GM12878 (cell line): ENCODE measurements around the gene BTBD9. TPM values are rescaled to one million over a fixed set of nuclear protein-coding genes. Genes with fewer than 3 reads are reported as not detected.

Source experiments
- ATAC-seq: fragments of 200-7000 bp; cut with Tn5 transposase; 3 replicates; pipeline ENCODE4 v1.9.1; 2020; ENCODE audit warnings: mild to moderate bottlenecking, moderate library complexity
- BruUV-seq: library from RNA; stranded (reverse); fragments of 400-500 nt; replicated peaks from 2 replicates; lab custom pipeline; 2021; lab: Mats Ljungman, UMichigan
- CTCF ChIA-PET: fragments of 300-600 bp; sonication (Branson Sonifier 250); formaldehyde crosslinking; extraction: SDS; loops from one replicate; lab custom pipeline; 2021; ENCODE audit warnings: inconsistent platforms; lab: Yijun Ruan, JAX
- POLR2A ChIA-PET: fragments of 350-600 bp; formaldehyde crosslinking; extraction: SDS; loops from one replicate; lab custom pipeline; 2021; ENCODE audit warnings: inconsistent platforms; lab: Charles Lee
- RAD21 ChIA-PET: fragments of 300-600 bp; sonication (Branson Sonifier 250); formaldehyde crosslinking; loops from one replicate; lab custom pipeline; 2023; ENCODE audit warnings: antibody characterized with exemption; ENCODE audit not compliant: unreplicated experiment; lab: Charles Lee
- SMC1A ChIA-PET: fragments of 300-600 bp; sonication (Branson Sonifier 250); formaldehyde crosslinking; loops from one replicate; lab custom pipeline; 2023; ENCODE audit not compliant: unreplicated experiment, uncharacterized antibody; lab: Charles Lee
- DNase-seq: peaks from one replicate; pipeline ENCODE4 v3.0.0-alpha.2; 2011; ENCODE audit warnings: low read depth, low spot score
- FAIRE-seq: peaks from 3 replicates; lab custom pipeline; 2011; peaks lifted over from hg19 to GRCh38; lab: Jason Lieb, UNC
- H2AFZ ChIP-seq: 2 replicates; pipeline ENCODE4 v1.6.0; 2011; ENCODE audit warnings: low read depth, low read length, control low read depth; ENCODE audit not compliant: control insufficient read depth
- H3K27ac ChIP-seq: 2 replicates; pipeline ENCODE4 v1.5.1; 2011; ENCODE audit warnings: control low read depth; ENCODE audit not compliant: control insufficient read depth, insufficient read depth
- H3K27me3 ChIP-seq, 2 experiments: replicated peaks in 1 of 2; 2 replicates each; pipeline versions ENCODE4 v1.6.0 to v1.6.1; 2011; ENCODE audit warnings: low read length in 1 of 2; ENCODE audit not compliant: control insufficient read depth in 2 of 2, insufficient read depth in 2 of 2
- H3K36me3 ChIP-seq, 2 experiments: 2 replicates each; pipeline ENCODE4 v1.5.1; 2011; ENCODE audit warnings: low read length in 1 of 2; ENCODE audit not compliant: control insufficient read depth in 2 of 2, insufficient read depth in 2 of 2
- H3K4me1 ChIP-seq: 2 replicates; pipeline ENCODE4 v1.6.1; 2011; ENCODE audit warnings: mild to moderate bottlenecking, low read length, moderate library complexity, mixed read lengths; ENCODE audit not compliant: control insufficient read depth, insufficient read depth
- H3K4me2 ChIP-seq: 2 replicates; pipeline ENCODE4 v1.6.0; 2011; ENCODE audit warnings: control low read depth; ENCODE audit not compliant: control insufficient read depth, insufficient read depth
- H3K4me3 ChIP-seq: fragments of 200-600 bp; sonication (generic); 2 replicates; pipeline ENCODE4 v1.5.1; 2016
- H3K79me2 ChIP-seq: 2 replicates; pipeline ENCODE4 v1.6.0; 2011; ENCODE audit warnings: low read length; ENCODE audit not compliant: control insufficient read depth, insufficient read depth
- H3K9ac ChIP-seq: 2 replicates; pipeline ENCODE4 v1.8.0; 2011; ENCODE audit warnings: low read length, control low read depth, mixed read lengths; ENCODE audit not compliant: control insufficient read depth, insufficient read depth
- H3K9me3 ChIP-seq: replicated peaks from 3 replicates; pipeline ENCODE4 v1.5.1; 2011; ENCODE audit warnings: mild to moderate bottlenecking, low read length; ENCODE audit not compliant: control insufficient read depth, insufficient read depth
- H4K20me1 ChIP-seq: 2 replicates; pipeline ENCODE4 v1.6.0; 2011; ENCODE audit not compliant: control insufficient read depth, insufficient read depth
- CHD1 ChIP-seq: IDR thresholded peaks from 2 replicates; pipeline ENCODE4 v1.6.1; 2012; ENCODE audit warnings: low read depth, low read length, improper control_type of control experiment
- DPF2 ChIP-seq: fragments of 450-650 bp; IDR thresholded peaks from 2 replicates; pipeline ENCODE4 v1.6.1; 2017; ENCODE audit warnings: mild to moderate bottlenecking
- KAT2A ChIP-seq: conservative IDR thresholded peaks from 2 replicates; pipeline ENCODE4 v1.6.1; 2011; ENCODE audit warnings: low read depth, low read length; ENCODE audit not compliant: control insufficient read depth
- POLR2AphosphoS5 ChIP-seq: IDR thresholded peaks from 2 replicates; pipeline ENCODE4 v1.6.1; 2011; ENCODE audit warnings: mild to moderate bottlenecking, low read length, inconsistent platforms
- RFX5 ChIP-seq: IDR thresholded peaks from 2 replicates; pipeline ENCODE4 v1.6.1; 2011; ENCODE audit warnings: low read depth, low read length, improper control_type of control experiment
- SIN3A ChIP-seq: IDR thresholded peaks from 2 replicates; pipeline ENCODE4 v1.6.1; 2012; ENCODE audit warnings: low read depth, low read length, improper control_type of control experiment
- YBX1 ChIP-seq: fragments of 450-650 bp; IDR thresholded peaks from 2 replicates; pipeline ENCODE4 v1.6.1; 2016; ENCODE audit warnings: antibody characterized with exemption
- YY1 ChIP-seq: IDR thresholded peaks from 2 replicates; pipeline ENCODE4 v1.6.1; 2011; ENCODE audit warnings: low read depth, mild to moderate bottlenecking, low read length
- ZBTB40 ChIP-seq: fragments of 450-650 bp; IDR thresholded peaks from 2 replicates; pipeline ENCODE4 v1.6.1; 2016; ENCODE audit warnings: mild to moderate bottlenecking, moderate library complexity, borderline replicate concordance
- WGBS: methylation state at CpG from one replicate; pipeline ENCODE4 v1.1.6; 2016; ENCODE audit warnings: low lambda C conversion rate; ENCODE audit not compliant: insufficient replicate concordance, insufficient coverage; ENCODE audit errors: missing lambda C conversion rate; 5-methylcytosine and 5-hydroxymethylcytosine counted together
- in situ Hi-C: fragments of 300-500 bp; cut with MboI; formaldehyde crosslinking; loops from 9 replicates; pipeline ENCODE4 v1.14.3; 2018; ENCODE audit warnings: mixed read lengths
- intact Hi-C: fragments of 100-400 bp; cut with micrococcal nuclease; formaldehyde crosslinking; loops from one replicate; pipeline ENCODE4 v1.14.2; 2022; ENCODE audit not compliant: unreplicated experiment
- polyA plus RNA-seq, 11 experiments: library from polyadenylated mRNA; depleted of rRNA in 4 of 11; unstranded in 6 of 11; stranded (reverse) in 5 of 11; fragments of >200 nt; fragmentation: Nextera tagmentation in 4 of 11; fragmentation: Illumina TruSeq in 1 of 11; extraction: Ambion mirVana in 4 of 11; extraction: Trizol in 1 of 11; gene quantifications; 1 replicate in 1 of 11; 2 replicates in 10 of 11; pipeline versions ENCODE4 v1.2.1 to v1.2.3, GENCODE V29; 2011 to 2016; ENCODE audit warnings: inconsistent platforms in 2 of 11, missing spikeins in 2 of 11, low read depth in 1 of 11
- total RNA-seq, 4 experiments: library from RNA; depleted of rRNA in 3 of 4; stranded (reverse); fragments of >200 nt in 3 of 4; fragmentation: Illumina TruSeq in 1 of 4; extraction: Trizol in 1 of 4; gene quantifications; 2 replicates each; pipeline versions ENCODE4 v1.2.1 to v1.2.3, GENCODE V29; 2013 to 2021
- TF ChIP-seq, protein P1 (sequence below): fragments of 450-650 bp; IDR thresholded peaks from 2 replicates; pipeline ENCODE4 v1.6.1; 2017; ENCODE audit warnings: antibody characterized with exemption, mild to moderate bottlenecking, moderate library complexity

The BTBD9 gene
- total and polyA plus RNA-seq, 10 of the 15 experiments (the other 5 are each of a cell fraction or from before 2014, with no cell fraction given) = 0.22 to 8.6 (median 4.6) TPM

- Histone ChIP-seq H3K9me3 (no peaks in the 10 kb centered on the region; the same call in 2 of the 3 replicates), H3K9ac (no peak overlapping the region), H3K4me2 (no peak overlapping the region), H3K4me1 (peaks cover 25% of the 10 kb centered on the region), H2AFZ (no peak overlapping the region), H3K4me3 (no peak overlapping the region), H4K20me1 (no peaks in the 10 kb centered on the region), H3K36me3 (peaks cover 2 to 26% of the 10 kb centered on the region in 2 experiments; a peak in 3 of 4 replicates), H3K27ac (no peak overlapping the region), H3K27me3 (no peaks in the 10 kb centered on the region), H3K79me2 (no peaks in the 10 kb centered on the region)
- BruUV-seq = no TSS peak
- no peak for DNase-seq
- TF ChIP-seq POLR2AphosphoS5 (no peak), YY1 (no peak), ZBTB40 (no peak), YBX1 (no peak), KAT2A (no peak), SIN3A (no peak), CHD1 (no peak), RFX5 (no peak), DPF2 (no peak)
- TF ChIP-seq, protein P1, sequence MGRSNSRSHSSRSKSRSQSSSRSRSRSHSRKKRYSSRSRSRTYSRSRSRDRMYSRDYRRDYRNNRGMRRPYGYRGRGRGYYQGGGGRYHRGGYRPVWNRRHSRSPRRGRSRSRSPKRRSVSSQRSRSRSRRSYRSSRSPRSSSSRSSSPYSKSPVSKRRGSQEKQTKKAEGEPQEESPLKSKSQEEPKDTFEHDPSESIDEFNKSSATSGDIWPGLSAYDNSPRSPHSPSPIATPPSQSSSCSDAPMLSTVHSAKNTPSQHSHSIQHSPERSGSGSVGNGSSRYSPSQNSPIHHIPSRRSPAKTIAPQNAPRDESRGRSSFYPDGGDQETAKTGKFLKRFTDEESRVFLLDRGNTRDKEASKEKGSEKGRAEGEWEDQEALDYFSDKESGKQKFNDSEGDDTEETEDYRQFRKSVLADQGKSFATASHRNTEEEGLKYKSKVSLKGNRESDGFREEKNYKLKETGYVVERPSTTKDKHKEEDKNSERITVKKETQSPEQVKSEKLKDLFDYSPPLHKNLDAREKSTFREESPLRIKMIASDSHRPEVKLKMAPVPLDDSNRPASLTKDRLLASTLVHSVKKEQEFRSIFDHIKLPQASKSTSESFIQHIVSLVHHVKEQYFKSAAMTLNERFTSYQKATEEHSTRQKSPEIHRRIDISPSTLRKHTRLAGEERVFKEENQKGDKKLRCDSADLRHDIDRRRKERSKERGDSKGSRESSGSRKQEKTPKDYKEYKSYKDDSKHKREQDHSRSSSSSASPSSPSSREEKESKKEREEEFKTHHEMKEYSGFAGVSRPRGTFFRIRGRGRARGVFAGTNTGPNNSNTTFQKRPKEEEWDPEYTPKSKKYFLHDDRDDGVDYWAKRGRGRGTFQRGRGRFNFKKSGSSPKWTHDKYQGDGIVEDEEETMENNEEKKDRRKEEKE = no peak
- RAD21 ChIA-PET = no interaction called here
- in situ Hi-C loops (no loop called here), intact Hi-C loops (loop anchor here (10.0 kb wide), 2 partner anchors 645 to 985 kb away; partner anchors contain the start of gene MDGA1)
- CTCF ChIA-PET = interaction anchor here (2.1 kb wide), 1 partner anchor 8 kb away, joined by 5 read pairs; no protein-coding TSS in a partner anchor
- 100% methylated on average over 1 of the region's 1 CpG for WGBS
- ATAC-seq = no peak
- SMC1A ChIA-PET = interaction anchor here (0.6 to 1.5 kb wide), 5 partner anchors 9 to 859 kb away, joined by 3 to 4 read pairs (median 3); no protein-coding TSS in a partner anchor
- FAIRE-seq = no peak
- POLR2A ChIA-PET = no interaction called here
These were observed 39.9 kb upstream of the BTBD9 start for GRCh38 chr6:38679668-38680067.
